Measurements from ENCODE around the gene C4BPB.

Gene C4BPB

GRCh38 chr1:207060596-207060995 is 28.1 kb upstream of the C4BPB start:
- no peak for DNase-seq

- no peak for DNase-seq
Observed at GRCh38 chr1:207062058-207062457, 26.6 kb upstream of the C4BPB start.

GRCh38 chr1:207063014-207063413 is 25.6 kb upstream of the C4BPB start:
- no peak for DNase-seq

- no peak for DNase-seq
Observed at GRCh38 chr1:207064561-207064960, 24.1 kb upstream of the C4BPB start.

GRCh38 chr1:207067185-207067584 is 21.5 kb upstream of the C4BPB start:
- DNase-seq: no peak

- DNase-seq: no peak
Observed at GRCh38 chr1:207067665-207068064, 21.0 kb upstream of the C4BPB start.

GRCh38 chr1:207069061-207069460 is 19.6 kb upstream of the C4BPB start:
- peak in 2 of 3 donors; percentile 11 to 26 for DNase-seq

- no peak for DNase-seq
Observed at GRCh38 chr1:207069858-207070506, 18.7 kb upstream of the C4BPB start.

- no peak for DNase-seq
Observed at GRCh38 chr1:207070811-207071210, 17.8 kb upstream of the C4BPB start.

GRCh38 chr1:207071426-207071825 is 17.2 kb upstream of the C4BPB start:
- no peak for DNase-seq

GRCh38 chr1:207072233-207072632 is 16.4 kb upstream of the C4BPB start:
- no peak for DNase-seq

- no peak for DNase-seq
Observed at GRCh38 chr1:207073906-207074820, 14.5 kb upstream of the C4BPB start.

- DNase-seq: no peak
Observed at GRCh38 chr1:207076181-207076955, 12.3 kb upstream of the C4BPB start.

- DNase-seq: no peak
Observed at GRCh38 chr1:207077012-207077411, 11.6 kb upstream of the C4BPB start.

GRCh38 chr1:207077470-207078377 is 10.9 kb upstream of the C4BPB start:
- peak; percentile 77 to 88 (median 81) for DNase-seq

- DNase-seq: no peak
Observed at GRCh38 chr1:207078578-207079132, 10.0 kb upstream of the C4BPB start.

GRCh38 chr1:207079706-207080241 is 8.9 kb upstream of the C4BPB start:
- DNase-seq: no peak

GRCh38 chr1:207081088-207081487 is 7.6 kb upstream of the C4BPB start:
- DNase-seq: no peak

GRCh38 chr1:207081806-207082205 is 6.9 kb upstream of the C4BPB start:
- DNase-seq: no peak

GRCh38 chr1:207084232-207084631 is 4.4 kb upstream of the C4BPB start:
- DNase-seq: no peak

- DNase-seq: peak; percentile 67 to 81 (median 79)
Observed at GRCh38 chr1:207084701-207085180, 3.9 kb upstream of the C4BPB start.

GRCh38 chr1:207085887-207086286 is 2.8 kb upstream of the C4BPB start:
- no peak for DNase-seq
